GM11168 (cell line): ENCODE data around the gene EXOSC1.
"Not testable (repeated sequence)": the region's sequence is repeated elsewhere in the genome, so short reads cannot be mapped to it uniquely, and the experiment has no call there.

ENCODE experiments used
- in situ Hi-C: fragments of 300-500 bp; cut with MboI; formaldehyde crosslinking; loops from one replicate; pipeline ENCODE4 v1.12.0; 2022; ENCODE audit warnings: low sequenced_read_pairs; ENCODE audit not compliant: unreplicated experiment

EXOSC1 gene

DNA sequence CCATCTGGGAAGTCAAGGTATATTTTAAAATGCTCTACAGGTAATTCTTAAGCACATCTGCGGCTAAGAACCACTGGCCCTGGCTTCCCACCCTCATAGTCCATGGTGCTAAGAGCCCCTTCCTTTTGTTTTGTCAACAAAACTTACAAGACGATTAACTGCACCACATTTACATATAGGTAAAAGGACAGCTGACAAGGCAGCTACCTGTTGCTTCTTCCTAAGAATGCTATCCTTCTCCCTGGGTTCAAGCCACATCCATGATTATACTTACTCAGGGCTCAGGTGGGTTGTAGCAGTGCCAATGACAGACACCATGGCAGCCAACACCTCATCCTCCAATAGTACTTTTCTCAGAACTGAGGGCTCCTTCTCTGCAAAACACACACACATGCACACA is 16.5 kb upstream of the EXOSC1 start:
- in situ Hi-C loops, result no loop called here

DNA sequence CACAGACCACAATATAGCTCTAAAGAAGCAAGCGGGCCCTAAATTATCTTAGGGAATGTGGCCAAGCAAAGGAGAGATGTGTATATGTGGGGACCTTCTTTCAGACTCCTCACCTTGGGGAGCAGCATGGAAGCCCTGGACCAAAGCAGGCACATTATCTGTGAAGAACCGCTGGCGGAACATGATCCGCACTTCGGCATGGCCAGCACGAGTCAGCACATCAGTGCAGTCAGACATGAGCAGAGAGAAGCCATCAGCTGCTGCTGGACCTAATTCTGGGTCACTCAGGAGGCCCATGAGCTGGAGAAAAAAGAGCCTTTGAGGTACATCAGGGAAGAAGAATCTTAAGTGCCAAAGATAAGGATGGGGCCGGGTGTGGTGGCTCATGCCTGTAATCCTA is 14.1 kb upstream of the EXOSC1 start:
- in situ Hi-C loops, result no loop called here

DNA sequence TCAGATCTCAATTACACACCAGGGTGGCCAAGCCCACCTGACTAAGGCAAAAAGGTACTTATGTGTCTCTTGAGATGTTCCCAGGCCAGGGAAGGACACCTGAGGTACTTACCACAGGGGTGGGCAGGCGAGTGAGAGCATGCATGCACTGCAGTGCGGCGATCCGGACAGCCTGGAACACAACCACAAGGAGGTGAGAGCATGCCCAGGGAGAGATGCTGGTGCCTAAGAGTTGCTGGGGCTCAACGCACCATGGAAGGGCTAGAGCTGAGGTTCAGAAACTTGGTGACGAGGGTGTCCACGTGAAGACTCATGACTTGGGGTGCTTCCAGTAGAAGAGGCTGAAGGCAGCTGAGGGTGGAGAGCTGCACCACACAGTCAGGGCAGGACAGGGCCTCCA is 13.3 kb upstream of the EXOSC1 start:
- in situ Hi-C loops, result no loop called here

DNA sequence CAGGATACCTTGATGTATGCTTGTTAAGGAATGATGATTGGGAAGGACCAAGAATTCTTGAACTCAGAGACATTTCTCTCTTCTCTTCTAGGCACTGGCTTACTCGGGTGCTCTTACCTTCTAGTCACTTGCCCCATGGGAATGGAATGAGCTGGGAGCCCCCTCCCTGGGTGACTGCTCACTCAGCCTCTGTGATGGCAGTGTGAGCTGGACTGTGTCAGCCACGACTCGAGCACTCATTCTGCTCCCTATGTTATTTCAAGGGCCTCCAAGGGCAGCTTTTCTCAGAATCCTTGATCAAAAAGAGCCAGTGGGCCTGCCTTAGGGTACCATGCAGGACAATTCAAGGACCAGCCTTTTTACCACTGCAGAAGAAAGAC is 10.9 kb upstream of the EXOSC1 start:
- in situ Hi-C loops, result no loop called here

DNA sequence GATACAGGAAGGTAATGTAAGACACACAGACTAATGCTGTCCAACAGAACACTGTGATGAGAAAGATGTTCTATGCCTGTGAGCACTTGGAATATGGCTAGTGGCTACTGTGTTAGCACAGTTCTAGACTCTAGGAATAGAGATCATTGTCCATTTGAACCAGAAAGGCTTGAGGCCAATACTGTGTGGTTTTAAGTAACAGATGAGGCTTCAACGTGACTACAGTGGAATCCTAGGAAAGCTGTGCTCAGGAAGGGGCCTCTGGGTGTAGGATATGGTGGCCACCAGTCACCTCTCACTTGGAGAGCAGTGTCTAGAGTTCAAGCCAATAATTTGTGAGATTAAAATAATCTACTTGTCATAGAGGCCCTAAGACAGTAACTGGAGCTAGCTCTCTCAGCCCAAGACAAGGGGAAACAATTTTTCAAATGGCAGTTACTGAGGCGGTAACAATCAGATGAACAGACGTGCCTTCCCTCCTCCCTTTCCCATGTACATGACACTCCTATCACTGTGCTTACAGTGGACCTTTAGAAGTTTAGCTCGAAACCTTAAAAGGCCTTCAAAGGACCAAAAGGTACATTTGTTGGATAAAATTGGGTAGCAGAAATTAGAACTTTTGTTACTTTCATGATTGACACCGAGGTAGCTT is 10.4 kb upstream of the EXOSC1 start:
- in situ Hi-C loops, result no loop called here

DNA sequence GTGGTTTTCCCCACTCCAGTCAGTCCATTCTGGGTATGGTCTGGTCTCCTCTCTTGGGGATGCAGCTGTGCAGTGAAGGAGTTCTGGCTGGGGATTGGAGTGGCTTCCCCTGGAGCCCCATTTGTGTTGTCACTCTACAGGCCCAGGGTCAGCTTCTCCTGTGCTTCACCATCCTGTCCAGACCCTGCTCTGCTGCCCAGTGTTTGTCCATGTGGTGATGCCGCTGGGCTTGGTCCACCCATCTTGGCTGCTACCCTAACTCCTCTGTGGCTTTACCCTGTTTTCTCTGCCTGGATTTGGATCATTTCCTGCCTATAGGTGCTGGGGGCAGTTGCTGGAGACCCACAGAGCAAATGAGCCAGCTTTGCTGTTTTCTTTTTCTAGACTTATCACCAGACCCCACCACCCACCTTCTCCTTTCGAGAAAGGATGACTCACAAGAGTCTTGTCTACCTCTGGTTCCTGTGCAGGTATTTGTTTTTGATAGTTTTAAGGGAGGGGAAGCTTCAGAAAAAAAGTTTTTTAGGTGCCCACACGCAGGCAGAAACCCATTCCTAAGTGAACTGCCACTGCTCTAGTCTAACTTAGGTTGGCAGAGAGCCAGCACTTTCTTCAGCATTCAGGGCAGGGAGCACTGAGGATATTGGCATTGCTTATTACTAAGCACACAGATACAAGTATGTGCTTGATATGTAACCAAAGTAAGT is 8.7 kb upstream of the EXOSC1 start:
- in situ Hi-C loops, result no loop called here

DNA sequence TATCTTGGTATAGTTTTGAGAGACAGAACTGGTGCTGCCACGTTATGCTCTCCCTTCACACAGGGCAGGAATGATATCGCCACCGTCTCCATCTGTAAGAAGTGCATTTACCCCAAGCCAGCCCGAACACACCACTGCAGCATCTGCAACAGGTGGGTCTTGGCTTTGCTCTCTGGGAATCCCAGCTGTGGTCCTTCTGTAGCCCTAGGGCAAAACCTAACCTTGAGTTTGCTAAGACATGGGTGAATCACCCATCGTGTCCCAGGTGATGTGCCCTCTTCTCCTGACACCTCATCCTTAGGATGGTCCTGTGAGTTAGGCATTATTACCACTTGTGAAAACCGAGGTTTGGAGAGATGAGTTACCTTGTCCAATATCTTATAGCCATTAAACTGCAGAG is 6.5 kb upstream of the EXOSC1 start:
- in situ Hi-C loops, result no loop called here

DNA sequence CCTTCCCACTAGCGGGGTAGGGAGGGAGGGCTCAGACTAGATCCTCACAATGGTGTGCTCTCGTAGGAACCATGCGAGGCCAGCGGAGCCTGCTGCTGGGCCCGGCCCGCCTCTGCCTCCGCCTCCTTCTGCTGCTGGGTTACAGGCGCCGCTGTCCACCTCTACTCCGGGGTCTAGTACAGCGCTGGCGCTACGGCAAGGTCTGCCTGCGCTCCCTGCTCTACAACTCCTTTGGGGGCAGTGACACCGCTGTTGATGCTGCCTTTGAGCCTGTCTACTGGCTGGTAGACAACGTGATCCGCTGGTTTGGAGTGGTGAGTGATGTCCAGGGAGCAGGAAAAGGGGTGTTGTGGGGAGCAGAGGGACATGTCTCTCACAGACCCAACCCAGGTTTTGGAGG is 5.8 kb upstream of the EXOSC1 start:
- in situ Hi-C loops, result no loop called here

DNA sequence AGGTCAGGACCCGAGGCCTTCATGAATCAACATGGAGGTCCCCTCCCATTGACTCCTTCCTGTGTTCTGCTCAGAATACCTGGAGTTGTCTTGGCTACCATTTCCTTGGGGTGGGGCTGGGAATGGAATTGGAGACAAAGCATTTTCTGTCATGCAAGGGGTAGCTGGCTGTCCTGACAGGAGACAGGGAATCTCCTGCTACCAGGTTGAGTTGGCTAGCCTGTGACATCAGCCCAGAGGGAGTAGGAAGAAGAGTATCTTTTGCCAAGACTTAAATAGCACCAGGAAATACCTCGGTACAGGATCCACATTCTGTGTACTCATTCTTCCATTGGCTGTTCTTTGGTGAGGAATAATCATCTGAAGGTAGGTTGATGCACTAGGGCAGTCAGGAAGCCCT is 5.0 kb upstream of the EXOSC1 start:
- in situ Hi-C loops, result no loop called here

DNA sequence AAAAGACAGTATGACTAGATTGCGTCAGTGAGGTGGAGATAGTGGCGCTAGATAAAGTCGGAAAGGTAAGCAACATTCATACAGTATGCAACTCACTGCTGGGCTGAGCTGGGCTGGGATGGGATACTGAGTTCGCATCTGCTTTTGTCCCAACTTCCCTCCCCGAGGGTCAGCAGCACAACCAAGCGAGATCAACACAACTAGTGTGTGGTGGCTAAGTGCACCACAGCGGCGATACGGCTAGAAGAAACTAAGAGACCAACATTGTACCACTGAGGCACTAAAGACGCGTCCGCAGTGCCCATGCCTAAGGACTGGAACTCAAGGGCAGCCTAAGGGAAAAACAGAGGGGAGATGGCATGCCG is 467 bp downstream of the EXOSC1 start:
- in situ Hi-C loops, result no loop called here

DNA sequence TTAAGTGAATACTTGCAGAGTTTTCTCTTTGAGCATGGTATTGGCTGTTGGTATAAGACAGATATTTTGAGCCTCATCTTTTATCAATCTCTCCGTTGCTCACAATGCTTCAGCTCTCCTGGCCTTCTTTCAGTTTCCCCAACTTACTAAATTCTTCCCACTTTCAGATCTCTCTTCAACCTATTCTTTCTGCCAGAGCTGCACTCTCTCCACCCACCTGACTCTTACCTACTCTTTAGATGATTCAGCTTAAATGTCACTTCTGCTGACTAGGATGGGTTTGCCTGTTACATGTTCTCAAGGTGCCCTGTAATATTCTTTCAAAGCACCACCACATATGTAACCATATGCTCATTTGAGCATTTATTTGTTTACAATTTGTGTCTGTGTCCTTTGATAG is 1.6 kb downstream of the EXOSC1 start:
- in situ Hi-C loops, result no loop called here

DNA sequence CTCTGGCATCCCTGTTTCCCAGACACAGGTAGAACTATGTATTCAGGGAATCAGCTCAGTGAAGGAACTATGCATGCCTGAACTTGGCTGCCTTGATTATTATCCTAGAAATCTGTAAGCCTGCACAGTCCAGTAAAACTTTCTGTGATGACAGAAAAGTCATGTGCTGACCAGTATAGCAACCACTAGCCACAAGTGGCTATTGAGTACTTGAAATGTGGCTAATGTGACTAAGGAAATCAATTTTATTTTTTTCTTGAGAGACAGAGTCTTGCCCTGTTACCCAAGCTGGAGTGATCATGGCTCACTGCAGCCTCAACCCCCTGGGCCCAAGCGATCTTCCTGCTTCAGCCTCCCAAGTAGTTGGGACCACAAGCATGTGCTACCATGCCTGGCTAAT is 3.5 kb downstream of the EXOSC1 start:
- in situ Hi-C loops, result no loop called here

DNA sequence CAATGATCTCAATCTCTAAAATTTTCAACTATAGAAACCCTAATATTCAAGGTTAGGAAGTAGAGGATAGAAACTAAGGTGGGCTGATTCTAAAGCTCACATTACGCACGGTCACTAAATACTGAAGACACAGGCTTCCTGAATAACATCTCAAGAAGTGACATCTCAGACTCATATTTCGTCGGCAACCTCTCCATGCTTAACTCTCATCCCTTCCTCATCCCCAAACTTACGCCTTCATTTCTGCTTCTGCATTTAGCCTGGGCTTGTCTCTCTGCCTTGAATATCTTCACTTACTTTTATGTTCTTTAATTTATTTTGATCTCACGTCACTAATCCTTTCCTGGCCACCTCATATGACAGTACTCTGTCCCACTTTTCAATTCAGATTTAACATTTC is 10.6 kb downstream of the EXOSC1 start:
- in situ Hi-C loops, result no loop called here

DNA sequence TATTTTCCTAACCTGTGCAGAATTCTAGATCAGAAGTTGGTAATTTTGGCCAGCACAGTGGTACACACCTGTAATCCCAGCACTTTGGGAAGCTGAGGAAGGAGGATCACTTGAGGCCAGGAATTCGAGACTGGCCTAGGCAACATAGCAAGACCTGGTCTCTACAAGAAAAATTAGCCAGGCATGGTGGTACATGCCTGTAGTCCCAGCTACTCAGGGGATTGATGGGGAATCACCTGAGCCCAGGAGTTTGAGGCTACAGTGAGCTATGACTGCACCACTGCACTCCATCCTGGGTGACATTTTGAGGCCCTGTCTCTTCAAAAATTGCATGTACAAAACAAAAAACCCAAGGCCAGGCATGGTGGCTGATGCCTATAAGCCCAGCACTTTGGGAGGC is 11.2 kb downstream of the EXOSC1 start:
- in situ Hi-C loops, result no loop called here

DNA sequence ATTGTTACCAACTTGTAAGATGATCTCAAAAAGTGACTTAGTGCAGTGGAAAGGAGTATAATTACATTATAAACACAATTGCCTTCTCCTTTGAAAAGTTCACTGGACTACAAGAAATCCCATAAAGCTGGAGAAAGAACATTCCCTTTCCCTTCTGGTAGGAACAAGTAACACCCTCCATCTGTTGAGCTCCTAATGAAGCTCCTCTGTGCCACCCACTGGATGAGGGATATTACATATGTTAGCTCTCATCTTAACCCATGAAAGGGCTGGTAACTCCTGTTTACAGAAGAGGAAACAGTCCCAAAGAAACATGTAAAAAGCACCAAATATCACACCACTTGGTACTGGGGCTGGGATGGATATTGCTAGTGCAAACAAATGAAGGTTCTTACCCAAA is 11.8 kb downstream of the EXOSC1 start:
- in situ Hi-C loops, result no loop called here

DNA sequence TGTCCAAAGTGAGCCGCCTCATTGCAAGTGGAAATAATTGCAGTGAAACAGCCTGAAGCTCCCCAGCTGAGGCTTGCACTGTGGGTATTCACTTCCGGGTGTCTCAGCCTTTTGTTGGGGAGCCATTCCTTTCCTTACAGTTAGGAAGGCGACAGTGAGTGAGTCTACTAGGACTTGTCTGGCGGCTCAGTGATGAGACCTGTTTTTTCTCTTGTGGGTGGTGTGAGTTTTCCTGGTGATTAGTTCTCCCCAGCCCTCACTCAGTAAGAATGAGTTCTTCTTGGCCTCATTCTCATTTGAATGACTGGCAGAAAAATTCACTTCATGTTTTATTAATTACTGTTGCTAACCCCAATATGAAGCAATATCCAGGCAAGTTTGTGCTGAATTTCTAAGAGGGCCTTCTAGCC is 17.2 kb downstream of the EXOSC1 start:
- in situ Hi-C loops, result no loop called here

DNA sequence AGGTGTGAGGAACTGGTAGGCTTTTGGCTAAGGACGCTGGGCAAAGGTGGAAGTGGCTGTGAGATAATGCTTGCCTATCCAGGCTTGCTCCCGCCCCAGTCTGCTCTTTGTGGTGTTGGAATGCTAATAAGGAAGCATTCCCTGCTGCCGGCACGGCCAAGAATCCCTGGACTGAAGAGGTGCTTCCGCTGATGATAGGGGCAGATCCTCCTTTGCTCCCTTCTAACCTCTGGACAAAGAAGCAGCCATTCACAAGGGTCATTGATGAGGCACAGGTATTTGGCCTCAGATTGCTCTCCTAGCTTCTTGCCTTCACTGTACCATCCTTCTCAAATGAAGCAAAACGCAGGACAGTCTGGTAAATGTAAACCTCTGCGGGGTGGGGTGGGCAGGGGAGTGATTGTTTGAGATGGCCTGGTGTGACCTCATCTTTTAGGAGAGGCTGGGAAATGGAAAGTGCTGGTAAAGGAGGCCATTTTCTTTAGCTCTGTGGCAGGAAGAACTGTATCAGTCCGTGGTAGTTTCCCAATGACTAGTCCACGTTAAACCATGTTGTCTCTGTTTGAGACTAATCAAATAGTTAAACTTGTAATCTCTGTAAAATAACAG is 18.1 kb downstream of the EXOSC1 start:
- in situ Hi-C loops, result no loop called here

DNA sequence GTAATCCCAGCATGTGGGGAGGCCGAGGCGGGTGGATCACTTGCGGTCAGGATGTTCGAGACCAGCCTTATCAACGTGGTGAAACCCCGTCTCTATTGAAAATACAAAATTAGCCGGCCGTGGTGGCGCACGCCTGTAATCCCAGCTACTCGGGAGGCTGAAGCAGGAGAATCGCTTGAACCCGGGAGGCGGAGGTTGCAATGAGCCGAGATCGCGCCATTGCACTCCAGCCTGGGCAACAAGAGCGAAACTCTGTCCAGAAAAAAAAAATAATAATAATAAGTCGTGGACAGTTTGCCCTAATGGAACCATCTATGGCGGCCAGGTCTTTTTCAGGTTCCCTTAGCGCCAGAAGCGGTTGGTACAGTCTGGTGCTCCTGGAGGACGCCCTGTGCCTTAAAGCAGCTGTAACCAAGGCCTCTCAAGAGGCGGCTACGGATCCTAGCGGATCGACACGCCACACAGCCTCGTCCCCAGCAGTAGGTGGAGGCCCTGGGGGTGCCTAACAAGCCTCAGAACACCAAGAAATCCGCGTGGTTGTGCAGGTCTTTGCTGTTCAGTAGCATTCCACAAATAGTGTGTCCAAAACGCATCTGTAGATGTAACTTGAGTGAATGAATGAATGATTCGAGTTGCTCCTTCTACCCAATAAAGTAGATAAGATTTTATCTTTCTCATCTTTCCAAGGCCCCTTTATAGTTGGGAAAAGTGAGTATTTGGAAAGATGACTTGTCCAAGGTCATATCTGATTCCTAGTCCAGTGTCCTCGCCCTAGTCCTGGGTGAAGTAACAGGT is 18.8 kb downstream of the EXOSC1 start:
- in situ Hi-C loops, result no loop called here

DNA sequence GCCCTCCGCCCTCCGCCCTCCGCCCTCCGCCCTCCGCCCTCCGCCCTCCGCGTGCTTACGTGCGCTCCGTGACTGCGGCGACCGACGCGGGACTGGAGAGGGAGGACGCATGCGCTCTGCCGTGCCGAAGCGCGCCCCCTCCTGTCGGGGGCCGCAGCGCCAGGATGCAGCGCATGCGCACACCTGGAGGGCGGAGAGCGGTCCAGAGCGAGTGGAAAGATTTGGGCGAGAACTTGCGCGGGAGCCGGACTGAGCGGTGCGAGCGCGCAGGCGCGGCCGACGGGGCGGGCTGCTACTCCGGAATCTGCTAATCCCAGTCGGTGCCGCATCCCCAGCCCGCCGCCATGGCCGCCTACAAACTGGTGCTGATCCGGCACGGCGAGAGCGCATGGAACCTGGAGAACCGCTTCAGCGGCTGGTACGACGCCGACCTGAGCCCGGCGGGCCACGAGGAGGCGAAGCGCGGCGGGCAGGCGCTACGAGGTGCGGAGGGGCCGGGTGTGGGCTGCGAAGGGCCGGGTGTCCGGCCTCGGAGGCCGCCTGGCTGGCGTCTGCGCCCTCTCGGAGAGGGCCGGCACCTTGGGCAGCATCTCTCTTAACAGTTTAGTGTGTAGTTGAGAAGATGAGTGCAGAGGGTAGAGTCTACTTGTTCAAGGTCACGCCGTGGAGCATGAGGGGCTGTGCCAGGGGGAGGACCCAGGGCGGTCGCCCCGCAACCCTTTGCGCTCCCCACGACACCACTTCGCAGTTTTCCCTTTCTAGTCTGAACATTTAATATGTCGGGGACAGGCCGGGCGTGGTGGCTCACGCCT is 19.6 kb downstream of the EXOSC1 start, which contains the start of gene PGAM1:
TSS of gene PGAM1 (plus strand) at position 228 of the 812 bp plus-strand sequence. CDS start at position 345, 117 bp downstream.
- in situ Hi-C loops, result no loop called here

DNA sequence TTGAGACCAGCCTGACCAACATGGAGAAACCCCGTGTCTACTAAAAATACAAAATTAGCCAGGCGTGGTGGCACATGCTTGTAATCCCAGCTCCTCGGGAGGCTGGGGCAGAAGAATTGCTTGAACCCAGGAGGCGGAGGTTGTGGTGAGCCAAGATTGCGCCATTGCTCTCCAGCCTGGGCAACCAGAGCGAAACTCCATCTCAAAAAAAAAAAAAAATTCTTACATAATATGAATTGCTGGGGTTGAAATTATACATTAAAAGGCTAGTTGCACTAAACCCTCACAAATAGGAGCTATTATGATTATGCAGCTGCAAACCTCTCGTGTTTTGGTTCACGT is 22.1 kb downstream of the EXOSC1 start:
- in situ Hi-C loops, result not testable (repeated sequence)
